Measurements from ENCODE around the gene ANKS1A. TPM values are rescaled to one million over a fixed set of nuclear protein-coding genes. Genes with fewer than 3 reads are reported as not detected.

Gene ANKS1A
- total RNA-seq, 1 donor from 2014 or later, result 48.1 TPM

- no peak for DNase-seq
- H3K27ac ChIP-seq, result no peak overlapping the region
- intact Hi-C loops (cut with DNase I), result no loop called here
Measured at GRCh38 chr6:35054106-35054742, 165.2 kb downstream of the ANKS1A start.

GRCh38 chr6:35054743-35055130, 165.7 kb downstream of the ANKS1A start:
- TF ChIP-seq CTCF (IDR thresholded peaks at IDR 0.05), result no peak
- Histone ChIP-seq H3K36me3 (peaks cover 73% of the 10 kb centered on the region), H3K4me1 (peaks cover 33% of the 10 kb centered on the region), H3K27me3 (ENCODE audit: low read depth) (no peaks in the 10 kb centered on the region), H3K4me3 (no peak overlapping the region), H3K27ac (no peak overlapping the region), H3K9me3 (no peaks in the 10 kb centered on the region)
- no peak for ATAC-seq
- DNase-seq, result no peak
- intact Hi-C loops (cut with DNase I), result no loop called here

More at GRCh38 chr6:35054106-35054742, 165.2 kb downstream of the ANKS1A start:
- H3K36me3 ChIP-seq, result peaks cover 67% of the 10 kb centered on the region
- no peak overlapping the region for H3K4me3 ChIP-seq
- H3K27me3 ChIP-seq (ENCODE audit: low read depth), result no peaks in the 10 kb centered on the region
- no peak for ATAC-seq
- no peaks in the 10 kb centered on the region for H3K9me3 ChIP-seq
- TF ChIP-seq CTCF (IDR thresholded peaks at IDR 0.05), result no peak
- peaks cover 38% of the 10 kb centered on the region for H3K4me1 ChIP-seq

- ATAC-seq (no peak), DNase-seq (no peak)
- no peak overlapping the region for H3K4me3 ChIP-seq
- TF ChIP-seq CTCF (IDR thresholded peaks at IDR 0.05), result no peak
- H3K36me3 ChIP-seq, result peaks cover 84% of the 10 kb centered on the region
- H3K9me3 ChIP-seq, result no peaks in the 10 kb centered on the region
- H3K27me3 ChIP-seq (ENCODE audit: low read depth), result no peaks in the 10 kb centered on the region
- peaks cover 21% of the 10 kb centered on the region for H3K4me1 ChIP-seq
- intact Hi-C loops (cut with DNase I), result no loop called here
- H3K27ac ChIP-seq, result no peak overlapping the region
Measured at GRCh38 chr6:35055891-35056290, 166.8 kb downstream of the ANKS1A start.

- no peak for TF ChIP-seq CTCF (IDR thresholded peaks at IDR 0.05)
- Histone ChIP-seq H3K4me3 (no peak overlapping the region), H3K36me3 (peaks cover 89% of the 10 kb centered on the region), H3K27me3 (ENCODE audit: low read depth) (no peaks in the 10 kb centered on the region), H3K4me1 (peaks cover 21% of the 10 kb centered on the region), H3K27ac (peak overlapping the region; percentile 11), H3K9me3 (no peaks in the 10 kb centered on the region)
- no peak for DNase-seq
- intact Hi-C loops (cut with DNase I), result no loop called here
- ATAC-seq, result no peak
Measured at GRCh38 chr6:35056952-35057351, 167.9 kb downstream of the ANKS1A start.

GRCh38 chr6:35057449-35058357, 168.6 kb downstream of the ANKS1A start:
- peaks cover 91% of the 10 kb centered on the region for H3K36me3 ChIP-seq
- TF ChIP-seq CTCF (IDR thresholded peaks at IDR 0.05), result no peak
- ATAC-seq (peak in 1 of 2 donors; percentile 21), DNase-seq (no peak)
- H3K4me1 ChIP-seq, result peaks cover 14% of the 10 kb centered on the region
- intact Hi-C loops (cut with DNase I), result no loop called here
- H3K9me3 ChIP-seq, result no peaks in the 10 kb centered on the region
- no peaks in the 10 kb centered on the region for H3K27me3 ChIP-seq (ENCODE audit: low read depth)
- H3K27ac ChIP-seq, result peak overlapping the region; percentile 11
- no peak overlapping the region for H3K4me3 ChIP-seq
